OCI-LY3 (cell line): ENCODE measurements around the gene HMBS.

Experiments used
- CTCF ChIP-seq: fragments of 200-600, 300-600 bp; sonication (generic); IDR thresholded peaks from 2 replicates; pipeline ENCODE4 v1.5.1; 2014; ENCODE audit warnings: antibody characterized with exemption, low read length, low read depth
- EZH2phosphoT487 ChIP-seq: fragments of 200-600 bp; shearing (Covaris generic); IDR thresholded peaks from 2 replicates; pipeline ENCODE4 v1.6.1; 2018; ENCODE audit warnings: antibody characterized with exemption, mixed run types, low read depth

DNA sequence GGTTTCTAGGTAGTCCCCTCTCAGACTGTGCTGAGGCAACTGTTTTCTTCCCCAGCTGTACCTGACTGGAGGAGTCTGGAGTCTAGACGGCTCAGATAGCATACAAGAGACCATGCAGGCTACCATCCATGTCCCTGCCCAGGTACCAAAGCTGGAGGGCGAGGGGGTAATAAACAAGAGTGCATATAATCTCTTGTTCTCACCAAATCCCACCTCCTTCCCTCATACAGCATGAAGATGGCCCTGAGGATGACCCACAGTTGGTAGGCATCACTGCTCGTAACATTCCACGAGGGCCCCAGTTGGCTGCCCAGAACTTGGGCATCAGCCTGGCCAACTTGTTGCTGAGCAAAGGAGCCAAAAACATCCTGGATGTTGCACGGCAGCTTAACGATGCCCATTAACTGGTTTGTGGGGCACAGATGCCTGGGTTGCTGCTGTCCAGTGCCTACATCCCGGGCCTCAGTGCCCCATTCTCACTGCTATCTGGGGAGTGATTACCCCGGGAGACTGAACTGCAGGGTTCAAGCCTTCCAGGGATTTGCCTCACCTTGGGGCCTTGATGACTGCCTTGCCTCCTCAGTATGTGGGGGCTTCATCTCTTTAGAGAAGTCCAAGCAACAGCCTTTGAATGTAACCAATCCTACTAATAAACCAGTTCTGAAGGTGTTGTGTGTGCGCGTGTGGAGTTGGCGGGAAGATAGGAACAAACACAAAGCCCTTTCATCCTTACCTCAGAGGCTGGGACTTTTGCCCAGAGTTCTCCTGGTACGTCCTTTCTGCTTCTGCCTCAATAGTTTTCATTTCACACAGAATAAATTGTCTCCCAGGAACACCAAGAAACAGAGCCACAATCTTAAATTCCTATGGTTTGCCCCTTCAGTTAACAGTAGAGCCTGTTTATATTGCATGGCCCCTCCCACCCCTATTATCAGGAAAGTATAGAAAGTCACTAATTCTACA lies 8.5 kb downstream of the HMBS start:
- no peak for TF ChIP-seq CTCF
- TF ChIP-seq EZH2phosphoT487: no peak
